H1 (cell line): ENCODE measurements around the gene GLIPR2.

Source experiments
- EP300 ChIP-seq, 2 experiments: IDR thresholded peaks; 1 replicate in 1 of 2; 2 replicates in 1 of 2; pipeline ENCODE4 v1.6.1; 2011 to 2012; ENCODE audit warnings: low read depth in 2 of 2, low read length in 2 of 2, mild to moderate bottlenecking in 2 of 2, borderline replicate concordance in 1 of 2, inconsistent platforms in 1 of 2, moderate library complexity in 1 of 2
- HDAC2 ChIP-seq, 2 experiments: fragments of 300-600 bp in 1 of 2; sonication (generic) in 1 of 2; IDR thresholded peaks; 2 replicates each; pipeline ENCODE4 v1.6.1; 2011 to 2012; ENCODE audit warnings: low read depth in 2 of 2, low read length in 2 of 2, mild to moderate bottlenecking in 2 of 2, moderate library complexity in 2 of 2, borderline replicate concordance in 1 of 2, inconsistent platforms in 1 of 2
- JUN ChIP-seq: IDR thresholded peaks from 2 replicates; pipeline ENCODE4 v1.6.1; 2011; ENCODE audit warnings: low read depth, mild to moderate bottlenecking, improper control_type of control experiment, low read length
- KDM1A ChIP-seq: fragments of 200-600, 300-600 bp; sonication (generic); IDR thresholded peaks from 2 replicates; pipeline ENCODE4 v1.7.1; 2016; ENCODE audit warnings: mild to moderate bottlenecking, low read length, borderline replicate concordance
- MAX ChIP-seq: IDR thresholded peaks from 2 replicates; pipeline ENCODE4 v1.6.1; 2012; ENCODE audit warnings: inconsistent platforms
- POLR2A ChIP-seq, 2 experiments: IDR thresholded peaks; 1 replicate in 1 of 2; 2 replicates in 1 of 2; pipeline ENCODE4 v1.6.1; 2011; ENCODE audit warnings: low read depth in 2 of 2, low read length in 2 of 2, mild to moderate bottlenecking in 2 of 2; ENCODE audit errors: control extremely low read depth in 1 of 2
- RAD21 ChIP-seq, 2 experiments: IDR thresholded peaks in 1 of 2; conservative IDR thresholded peaks in 1 of 2; 2 replicates each; pipeline ENCODE4 v1.6.1; 2011; ENCODE audit warnings: low read depth in 2 of 2, low read length in 2 of 2, improper control_type of control experiment in 1 of 2, inconsistent platforms in 1 of 2, mild to moderate bottlenecking in 1 of 2, moderate library complexity in 1 of 2
- RFX5 ChIP-seq: IDR thresholded peaks from 2 replicates; pipeline ENCODE4 v1.6.1; 2011; ENCODE audit warnings: low read depth, low read length, improper control_type of control experiment, borderline replicate concordance
- SIX5 ChIP-seq: IDR thresholded peaks from 2 replicates; pipeline ENCODE4 v1.6.1; 2011; ENCODE audit warnings: mild to moderate bottlenecking, low read depth, low read length
- TAF1 ChIP-seq: IDR thresholded peaks from 2 replicates; pipeline ENCODE4 v1.6.1; 2011; ENCODE audit warnings: mild to moderate bottlenecking, low read depth, low read length
- YY1 ChIP-seq: IDR thresholded peaks from 2 replicates; pipeline ENCODE4 v1.6.1; 2011; ENCODE audit warnings: low read depth, mild to moderate bottlenecking, low read length
- TF ChIP-seq, protein P1 (sequence below), 3 experiments: IDR thresholded peaks; 1 replicate in 2 of 3; 2 replicates in 1 of 3; pipeline versions ENCODE4 v1.5.1 to v1.6.1; 2011; ENCODE audit warnings: low read length in 3 of 3, mild to moderate bottlenecking in 3 of 3, inconsistent platforms in 2 of 3, low read depth in 1 of 3, moderate library complexity in 1 of 3; ENCODE audit not compliant: insufficient read depth in 1 of 3; ENCODE audit errors: control extremely low read depth in 1 of 3
- TF ChIP-seq, protein P2 (sequence below): IDR thresholded peaks from 2 replicates; pipeline ENCODE4 v1.6.1; 2012; ENCODE audit warnings: inconsistent platforms

GRCh38 chr9:36192196-36192595, 55.7 kb downstream of the GLIPR2 start:
- TF ChIP-seq POLR2A (IDR thresholded peaks at IDR 0.05; ENCODE audit: control extremely low read depth in 1 of 2, low read depth in 2 of 2, low read length in 2 of 2) (no peak), MAX (no peak), YY1 (no peak), TAF1 (no peak), KDM1A (no peak), RAD21 (IDR thresholded peaks at IDR 0.05 in 1 of 2, conservative IDR thresholded peaks at IDR 0.05 in 1 of 2; ENCODE audit: low read depth in 2 of 2, low read length in 2 of 2) (no peak), HDAC2 (IDR thresholded peaks at IDR 0.05; ENCODE audit: borderline replicate concordance in 1 of 2, low read depth in 2 of 2, low read length in 2 of 2) (no peak), JUN (no peak), RFX5 (no peak), SIX5 (no peak), EP300 (IDR thresholded peaks at IDR 0.05; ENCODE audit: borderline replicate concordance in 1 of 2, low read depth in 2 of 2, low read length in 2 of 2) (no peak)
- TF ChIP-seq, protein P1, sequence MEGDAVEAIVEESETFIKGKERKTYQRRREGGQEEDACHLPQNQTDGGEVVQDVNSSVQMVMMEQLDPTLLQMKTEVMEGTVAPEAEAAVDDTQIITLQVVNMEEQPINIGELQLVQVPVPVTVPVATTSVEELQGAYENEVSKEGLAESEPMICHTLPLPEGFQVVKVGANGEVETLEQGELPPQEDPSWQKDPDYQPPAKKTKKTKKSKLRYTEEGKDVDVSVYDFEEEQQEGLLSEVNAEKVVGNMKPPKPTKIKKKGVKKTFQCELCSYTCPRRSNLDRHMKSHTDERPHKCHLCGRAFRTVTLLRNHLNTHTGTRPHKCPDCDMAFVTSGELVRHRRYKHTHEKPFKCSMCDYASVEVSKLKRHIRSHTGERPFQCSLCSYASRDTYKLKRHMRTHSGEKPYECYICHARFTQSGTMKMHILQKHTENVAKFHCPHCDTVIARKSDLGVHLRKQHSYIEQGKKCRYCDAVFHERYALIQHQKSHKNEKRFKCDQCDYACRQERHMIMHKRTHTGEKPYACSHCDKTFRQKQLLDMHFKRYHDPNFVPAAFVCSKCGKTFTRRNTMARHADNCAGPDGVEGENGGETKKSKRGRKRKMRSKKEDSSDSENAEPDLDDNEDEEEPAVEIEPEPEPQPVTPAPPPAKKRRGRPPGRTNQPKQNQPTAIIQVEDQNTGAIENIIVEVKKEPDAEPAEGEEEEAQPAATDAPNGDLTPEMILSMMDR (IDR thresholded peaks at IDR 0.05; ENCODE audit: control extremely low read depth in 1 of 3, insufficient read depth in 1 of 3, low read depth in 1 of 3, low read length in 3 of 3): no peak
- TF ChIP-seq, protein P2, sequence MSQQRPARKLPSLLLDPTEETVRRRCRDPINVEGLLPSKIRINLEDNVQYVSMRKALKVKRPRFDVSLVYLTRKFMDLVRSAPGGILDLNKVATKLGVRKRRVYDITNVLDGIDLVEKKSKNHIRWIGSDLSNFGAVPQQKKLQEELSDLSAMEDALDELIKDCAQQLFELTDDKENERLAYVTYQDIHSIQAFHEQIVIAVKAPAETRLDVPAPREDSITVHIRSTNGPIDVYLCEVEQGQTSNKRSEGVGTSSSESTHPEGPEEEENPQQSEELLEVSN: no peak
